Fibroblast of upper back skin (primary cell): ENCODE data around the gene SHISA7.
A peak's percentile ranks its signal among the peaks of the same experiment; 100 is the strongest.
"Not testable (repeated sequence)": the region's sequence is repeated elsewhere in the genome, so short reads cannot be mapped to it uniquely, and the experiment has no call there.

Source experiments
- DNase-seq: peaks from one replicate; pipeline ENCODE4 v3.0.0-alpha.2; 2013

Gene SHISA7

GRCh38 chr19:55462722-55463121 lies 19.6 kb upstream of the SHISA7 start:
- no peak for DNase-seq

- DNase-seq: peak; percentile 32
These were observed 19.0 kb upstream of the SHISA7 start for GRCh38 chr19:55461974-55462626.

- DNase-seq: peak; percentile 100
These were observed 18.3 kb upstream of the SHISA7 start, which contains the start of gene ISOC2 for GRCh38 chr19:55461259-55461973. Gene ISOC2, minus strand, starts transcription at chr19:55461642. Its CDS starts 5,156 bp downstream, at chr19:55456486.

- peak; percentile 80 for DNase-seq
These were observed 17.7 kb upstream of the SHISA7 start for GRCh38 chr19:55460670-55461258.

- DNase-seq: peak; percentile 10
These were observed 17.0 kb upstream of the SHISA7 start for GRCh38 chr19:55459950-55460657.

- DNase-seq: no peak
These were observed 16.4 kb upstream of the SHISA7 start for GRCh38 chr19:55459551-55459949.

GRCh38 chr19:55457683-55458457 lies 14.8 kb upstream of the SHISA7 start:
- DNase-seq: no peak

- DNase-seq: no peak
These were observed 13.2 kb upstream of the SHISA7 start for GRCh38 chr19:55456347-55456746.

- DNase-seq: no peak
These were observed 12.6 kb upstream of the SHISA7 start for GRCh38 chr19:55455576-55456235.

- DNase-seq: peak; percentile 26
These were observed 11.7 kb upstream of the SHISA7 start for GRCh38 chr19:55454787-55455243.

- no peak for DNase-seq
These were observed 10.6 kb upstream of the SHISA7 start for GRCh38 chr19:55453511-55454260.

GRCh38 chr19:55452749-55453346 lies 9.7 kb upstream of the SHISA7 start:
- DNase-seq: peak; percentile 69

GRCh38 chr19:55451965-55452748 lies 9.1 kb upstream of the SHISA7 start:
- DNase-seq: no peak

- no peak for DNase-seq
These were observed 8.3 kb upstream of the SHISA7 start for GRCh38 chr19:55451163-55451964.

GRCh38 chr19:55449469-55449868 lies 6.4 kb upstream of the SHISA7 start:
- DNase-seq: no peak

- not testable (repeated sequence) for DNase-seq
These were observed 5.0 kb upstream of the SHISA7 start for GRCh38 chr19:55448175-55448490.

- peak; percentile 25 for DNase-seq
These were observed 4.5 kb upstream of the SHISA7 start for GRCh38 chr19:55447421-55448174.

GRCh38 chr19:55446060-55446459 lies 3.0 kb upstream of the SHISA7 start:
- DNase-seq: no peak
